Kidney (tissue), 14 donors: ENCODE results near the gene COG7. TPM values are rescaled to one million over a fixed set of nuclear protein-coding genes. Genes with fewer than 3 reads are reported as not detected.
A peak's percentile ranks its signal among the peaks of the same experiment; 100 is the strongest.

ENCODE experiments used
- DNase-seq, 5 donors: peaks; one replicate each; pipeline ENCODE4 v3.0.0-alpha.2; 2013 to 2020
- FAIRE-seq: peaks from 2 replicates; lab custom pipeline; 2012; peaks lifted over from hg19 to GRCh38; lab: Jason Lieb, UNC
- H3K27ac ChIP-seq, 2 donors: one replicate each; pipeline ENCODE4 v1.7.0; 2013; ENCODE audit warnings: low read depth in 2 of 2, low read length in 2 of 2, inconsistent platforms in 1 of 2
- H3K27me3 ChIP-seq: one replicate; pipeline ENCODE4 v1.7.1; 2013; ENCODE audit warnings: low read length, inconsistent platforms; ENCODE audit not compliant: control insufficient read depth, insufficient read depth
- H3K36me3 ChIP-seq, 3 donors: one replicate each; pipeline versions ENCODE4 v1.7.0 to v1.7.1; 2013; ENCODE audit warnings: low read length in 3 of 3, control low read depth in 1 of 3, inconsistent platforms in 1 of 3; ENCODE audit not compliant: insufficient read depth in 3 of 3, control insufficient read depth in 2 of 3
- H3K4me1 ChIP-seq, 3 donors: one replicate each; pipeline versions ENCODE4 v1.7.0 to v1.7.1; 2013; ENCODE audit warnings: low read length in 3 of 3, inconsistent platforms in 1 of 3, low read depth in 1 of 3; ENCODE audit not compliant: control insufficient read depth in 2 of 3, insufficient read depth in 2 of 3
- H3K4me3 ChIP-seq, 3 donors: one replicate each; pipeline versions ENCODE4 v1.7.0 to v1.8.1; 2013; ENCODE audit warnings: low read length in 3 of 3, control low read depth in 1 of 3, inconsistent platforms in 1 of 3
- H3K9ac ChIP-seq, 3 donors: one replicate each; pipeline versions ENCODE4 v1.7.0 to v1.7.1; 2013; ENCODE audit warnings: low read length in 3 of 3, control low read depth in 1 of 3, inconsistent platforms in 1 of 3
- H3K9me3 ChIP-seq, 3 donors: one replicate each; pipeline versions ENCODE4 v1.7.0 to v1.7.1; 2013; ENCODE audit warnings: low read length in 3 of 3, control low read depth in 1 of 3, inconsistent platforms in 1 of 3; ENCODE audit not compliant: control insufficient read depth in 2 of 3, insufficient read depth in 1 of 3
- intact Hi-C: fragments of 100-400 bp; cut with DNase I; formaldehyde crosslinking; loops from one replicate; pipeline ENCODE4 v1.11.1; 2022
- polyA plus RNA-seq: library from polyadenylated mRNA; stranded (reverse); fragments of 350-450 nt; fragmentation: Illumina TruSeq; extraction: RNeasy Lipid Tissue Mini Kit (QIAGEN cat#74804); gene quantifications from one replicate; pipeline ENCODE4 v1.2.3, GENCODE V29; 2014; ENCODE audit warnings: low read depth, low replicate concordance; ENCODE audit not compliant: insufficient read depth
- total RNA-seq: library from RNA; stranded (reverse); fragmentation: NEBNext Ultra II Directional; extraction: Animal tissue kit (Norgen Biotek cat#: 25700); gene quantifications from one replicate; pipeline ENCODE4 v1.2.1, GENCODE V29; 2021
- TF ChIP-seq, protein P1 (sequence below): IDR thresholded peaks from 3 replicates; pipeline ENCODE4 v1.5.1; 2012; ENCODE audit warnings: mild to moderate bottlenecking, moderate library complexity, borderline replicate concordance; ENCODE audit not compliant: insufficient read depth; ENCODE audit errors: extremely low read depth
- donor health status: control.
- donor health status: control.
- donor health status: control.
- donor health status: control.
- donor health status: control.
- donor health status: DM: yes; HTN: yes; CAD: no.
- donor health status: Normal renal cell carcinoma (clear cell type).

The COG7 gene
- total and polyA plus RNA-seq, 2 donors from 2014 or later, result 25.2 to 27.0 TPM

DNA sequence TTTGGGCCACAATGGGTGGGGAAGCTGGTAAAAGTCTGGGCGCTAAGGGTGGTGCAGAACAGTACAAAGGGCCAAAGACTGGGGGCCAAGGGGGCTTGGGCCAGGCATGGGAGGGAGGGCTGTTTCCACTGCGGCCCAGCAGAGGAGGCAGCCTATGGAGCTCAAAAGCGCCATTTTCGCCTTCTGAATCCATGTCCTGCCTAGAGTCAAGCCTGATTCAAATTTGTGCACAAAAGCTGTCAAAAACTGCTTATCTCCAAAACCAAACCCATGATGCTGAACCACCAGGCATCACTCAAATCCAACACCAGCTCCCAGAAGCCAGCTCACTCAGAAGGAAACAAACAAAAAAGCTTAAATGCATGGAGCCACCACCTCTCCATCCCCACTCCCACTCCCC is 16.0 kb downstream of the COG7 start:
- Histone ChIP-seq H3K27ac (no peak overlapping the region), H3K9ac (no peak overlapping the region), H3K4me1 (no peaks in the 10 kb centered on the region), H3K27me3 (no peaks in the 10 kb centered on the region), H3K4me3 (no peak overlapping the region), H3K9me3 (no peaks in the 10 kb centered on the region), H3K36me3 (peaks cover 6 to 24% (median 12%) of the 10 kb centered on the region in 3 donors)
- DNase-seq (no peak), FAIRE-seq (no peak)
- intact Hi-C loops, result no loop called here
- TF ChIP-seq, protein P1, sequence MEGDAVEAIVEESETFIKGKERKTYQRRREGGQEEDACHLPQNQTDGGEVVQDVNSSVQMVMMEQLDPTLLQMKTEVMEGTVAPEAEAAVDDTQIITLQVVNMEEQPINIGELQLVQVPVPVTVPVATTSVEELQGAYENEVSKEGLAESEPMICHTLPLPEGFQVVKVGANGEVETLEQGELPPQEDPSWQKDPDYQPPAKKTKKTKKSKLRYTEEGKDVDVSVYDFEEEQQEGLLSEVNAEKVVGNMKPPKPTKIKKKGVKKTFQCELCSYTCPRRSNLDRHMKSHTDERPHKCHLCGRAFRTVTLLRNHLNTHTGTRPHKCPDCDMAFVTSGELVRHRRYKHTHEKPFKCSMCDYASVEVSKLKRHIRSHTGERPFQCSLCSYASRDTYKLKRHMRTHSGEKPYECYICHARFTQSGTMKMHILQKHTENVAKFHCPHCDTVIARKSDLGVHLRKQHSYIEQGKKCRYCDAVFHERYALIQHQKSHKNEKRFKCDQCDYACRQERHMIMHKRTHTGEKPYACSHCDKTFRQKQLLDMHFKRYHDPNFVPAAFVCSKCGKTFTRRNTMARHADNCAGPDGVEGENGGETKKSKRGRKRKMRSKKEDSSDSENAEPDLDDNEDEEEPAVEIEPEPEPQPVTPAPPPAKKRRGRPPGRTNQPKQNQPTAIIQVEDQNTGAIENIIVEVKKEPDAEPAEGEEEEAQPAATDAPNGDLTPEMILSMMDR, result no peak

DNA sequence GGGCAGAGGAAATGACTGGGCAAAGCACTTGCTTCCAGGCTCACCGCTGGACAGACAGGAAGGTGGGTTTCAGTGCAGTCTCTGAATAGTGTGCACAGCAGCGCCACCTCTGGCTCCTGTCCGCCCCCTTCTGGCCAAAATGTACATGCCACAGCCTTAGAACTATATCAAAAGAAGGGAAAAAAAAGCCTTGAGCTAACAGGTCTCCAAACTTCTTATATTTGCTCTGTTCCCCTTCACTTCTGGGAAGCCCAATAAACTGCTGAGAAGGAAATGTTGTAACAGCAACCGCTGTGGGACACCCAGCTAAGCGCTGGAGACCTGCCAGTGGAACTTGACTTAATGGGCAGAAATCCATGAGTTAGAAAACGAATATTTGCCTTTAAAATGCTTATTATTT is 17.5 kb downstream of the COG7 start:
- Histone ChIP-seq H3K27ac (no peak overlapping the region), H3K4me3 (no peak overlapping the region), H3K9me3 (no peaks in the 10 kb centered on the region), H3K9ac (no peak overlapping the region), H3K4me1 (no peaks in the 10 kb centered on the region), H3K36me3 (peaks cover 6 to 28% (median 12%) of the 10 kb centered on the region in 3 donors), H3K27me3 (no peaks in the 10 kb centered on the region)
- no peak for FAIRE-seq
- DNase-seq, result peak in 4 of 5 donors; percentile 46 to 63 (median 60)
- TF ChIP-seq, protein P1, result peak; percentile 58
- intact Hi-C loops, result no loop called here

DNA sequence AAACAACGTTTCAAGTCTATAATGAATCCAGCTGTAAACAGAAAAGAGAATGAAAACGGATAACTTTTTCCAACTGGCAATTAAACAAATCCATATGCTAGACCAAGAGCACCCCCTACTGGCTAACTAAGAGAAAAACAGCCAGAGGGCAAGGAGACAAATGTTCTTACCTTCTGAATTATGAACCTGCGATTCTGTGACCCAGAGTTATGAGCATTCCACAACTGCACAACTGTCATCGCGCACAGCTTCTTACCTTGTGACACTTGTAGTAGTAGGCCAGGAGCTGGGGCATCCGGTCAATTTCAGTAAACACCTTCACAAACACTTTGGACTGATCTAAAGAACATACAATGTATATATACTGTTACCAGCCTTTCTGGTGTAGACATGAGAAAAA is 18.6 kb downstream of the COG7 start:
- Histone ChIP-seq H3K4me1 (no peaks in the 10 kb centered on the region), H3K36me3 (peaks cover 9 to 25% (median 10%) of the 10 kb centered on the region in 3 donors), H3K9me3 (no peaks in the 10 kb centered on the region), H3K27ac (no peak overlapping the region), H3K27me3 (no peaks in the 10 kb centered on the region), H3K9ac (no peak overlapping the region), H3K4me3 (no peak overlapping the region)
- DNase-seq (peak in 3 of 5 donors; percentile 29 to 88 (median 82)), FAIRE-seq (no peak)
- intact Hi-C loops, result no loop called here
- TF ChIP-seq, protein P1, result peak; percentile 81
